ENCODE results near the gene SLC35A3. TPM values are rescaled to one million over a fixed set of nuclear protein-coding genes. Genes with fewer than 3 reads are reported as not detected.
"Not testable (repeated sequence)": the region's sequence is repeated elsewhere in the genome, so short reads cannot be mapped to it uniquely, and the experiment has no call there.

The SLC35A3 gene
- polyA plus RNA-seq, 1 experiment: 12.6 TPM

GRCh38 chr1:99955375-99955774 lies 14.4 kb upstream of the SLC35A3 start:
- ChIA-PET POLR2A (no interaction called here), CTCF (no interaction called here)
- Histone ChIP-seq H3K27ac (ENCODE audit: low read depth, low read length) (no peak overlapping the region), H3K9me3 (ENCODE audit: control insufficient read depth, insufficient read depth, low read length) (no peaks in the 10 kb centered on the region), H3K4me3 (ENCODE audit: low read depth, low read length) (no peak overlapping the region), H3K27me3 (ENCODE audit: control insufficient read depth, insufficient read depth, low read length) (no peaks in the 10 kb centered on the region)
- DNase-seq (ENCODE audit: low read depth, low spot score): no peak
- no peak for TF ChIP-seq CTCF (IDR thresholded peaks at IDR 0.05; ENCODE audit: low read depth, low read length)

DNA sequence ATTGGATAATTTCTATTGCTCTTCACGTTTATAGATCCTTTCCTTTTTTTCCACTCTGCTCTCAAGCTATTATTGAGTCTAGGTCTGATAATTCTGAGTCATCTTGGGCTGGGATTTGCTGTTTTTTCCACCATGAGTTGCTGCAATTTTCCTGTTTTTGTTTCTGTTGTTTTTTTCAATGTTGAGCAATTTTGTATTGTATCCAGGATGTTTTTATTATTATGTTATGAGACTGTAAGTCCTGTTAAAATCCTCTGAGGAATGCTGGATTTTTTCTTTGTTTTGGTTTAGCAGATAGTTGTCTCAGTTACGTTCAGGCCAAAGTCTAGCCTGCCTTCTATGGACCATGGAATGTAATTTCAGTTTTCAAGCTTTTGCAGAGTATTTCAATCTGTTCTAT lies 13.0 kb upstream of the SLC35A3 start:
- H3K27ac ChIP-seq (ENCODE audit: low read depth, low read length): no peak overlapping the region
- TF ChIP-seq CTCF (IDR thresholded peaks at IDR 0.05; ENCODE audit: low read depth, low read length): peak; percentile 15; the same call in 1 of the 2 replicates
- no peak for DNase-seq (ENCODE audit: low read depth, low spot score)
- no peaks in the 10 kb centered on the region for H3K9me3 ChIP-seq (ENCODE audit: control insufficient read depth, insufficient read depth, low read length)
- ChIA-PET CTCF (no interaction called here), POLR2A (no interaction called here)
- H3K27me3 ChIP-seq (ENCODE audit: control insufficient read depth, insufficient read depth, low read length): no peaks in the 10 kb centered on the region
- H3K4me3 ChIP-seq (ENCODE audit: low read depth, low read length): no peak overlapping the region

GRCh38 chr1:99957818-99958217 lies 12.0 kb upstream of the SLC35A3 start:
- ChIA-PET POLR2A (no interaction called here), CTCF (no interaction called here)
- DNase-seq (ENCODE audit: low read depth, low spot score): no peak
- TF ChIP-seq CTCF (IDR thresholded peaks at IDR 0.05; ENCODE audit: low read depth, low read length): no peak
- Histone ChIP-seq H3K27me3 (ENCODE audit: control insufficient read depth, insufficient read depth, low read length) (no peaks in the 10 kb centered on the region), H3K27ac (ENCODE audit: low read depth, low read length) (no peak overlapping the region), H3K9me3 (ENCODE audit: control insufficient read depth, insufficient read depth, low read length) (no peaks in the 10 kb centered on the region), H3K4me3 (ENCODE audit: low read depth, low read length) (no peak overlapping the region)

- POLR2A ChIA-PET; DNase-seq (ENCODE audit: low read depth, low spot score); CTCF ChIA-PET; H3K4me3 ChIP-seq (ENCODE audit: low read depth, low read length); H3K27me3 ChIP-seq (ENCODE audit: control insufficient read depth, insufficient read depth, low read length); H3K9me3 ChIP-seq (ENCODE audit: control insufficient read depth, insufficient read depth, low read length); H3K27ac ChIP-seq (ENCODE audit: low read depth, low read length): not testable (repeated sequence)
Measured at GRCh38 chr1:99959189-99959705, 10.5 kb upstream of the SLC35A3 start.

DNA sequence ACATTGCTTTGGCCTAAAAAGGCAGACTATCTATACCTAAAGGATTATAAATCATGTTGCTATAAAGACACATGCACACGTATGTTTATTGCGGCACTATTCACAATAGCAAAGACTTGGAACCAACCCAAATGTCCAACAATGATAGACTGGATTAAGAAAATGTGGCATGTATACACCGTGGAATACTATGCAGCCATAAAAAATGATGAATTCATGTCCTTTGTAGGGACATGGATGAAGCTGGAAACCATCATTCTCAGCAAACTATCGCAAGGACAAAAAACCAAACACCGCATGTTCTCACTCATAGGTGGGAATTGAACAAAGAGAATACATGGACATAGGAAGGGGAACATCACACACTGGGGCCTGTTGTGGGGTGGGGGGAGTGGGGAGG lies 9.5 kb upstream of the SLC35A3 start:
- CTCF ChIA-PET; H3K27ac ChIP-seq (ENCODE audit: low read depth, low read length); H3K9me3 ChIP-seq (ENCODE audit: control insufficient read depth, insufficient read depth, low read length); DNase-seq (ENCODE audit: low read depth, low spot score); H3K27me3 ChIP-seq (ENCODE audit: control insufficient read depth, insufficient read depth, low read length); H3K4me3 ChIP-seq (ENCODE audit: low read depth, low read length); POLR2A ChIA-PET: not testable (repeated sequence)

GRCh38 chr1:99963041-99963795 lies 6.6 kb upstream of the SLC35A3 start:
- ChIA-PET POLR2A (no interaction called here), CTCF (interaction anchor here (0.5 kb wide), 1 partner anchor 10 kb away, joined by 4 read pairs; no protein-coding TSS in a partner anchor)
- Histone ChIP-seq H3K9me3 (ENCODE audit: control insufficient read depth, insufficient read depth, low read length) (no peaks in the 10 kb centered on the region), H3K4me3 (ENCODE audit: low read depth, low read length) (no peak overlapping the region), H3K27ac (ENCODE audit: low read depth, low read length) (no peak overlapping the region), H3K27me3 (ENCODE audit: control insufficient read depth, insufficient read depth, low read length) (no peaks in the 10 kb centered on the region)
- TF ChIP-seq CTCF (IDR thresholded peaks at IDR 0.05; ENCODE audit: low read depth, low read length): no peak
- no peak for DNase-seq (ENCODE audit: low read depth, low spot score)
